ENCODE measurements around the gene TRIM2. TPM values are rescaled to one million over a fixed set of nuclear protein-coding genes. Genes with fewer than 3 reads are reported as not detected.

Gene TRIM2
- total and polyA plus RNA-seq, 2 donors from 2014 or later = 23.3 to 122 TPM

DNA sequence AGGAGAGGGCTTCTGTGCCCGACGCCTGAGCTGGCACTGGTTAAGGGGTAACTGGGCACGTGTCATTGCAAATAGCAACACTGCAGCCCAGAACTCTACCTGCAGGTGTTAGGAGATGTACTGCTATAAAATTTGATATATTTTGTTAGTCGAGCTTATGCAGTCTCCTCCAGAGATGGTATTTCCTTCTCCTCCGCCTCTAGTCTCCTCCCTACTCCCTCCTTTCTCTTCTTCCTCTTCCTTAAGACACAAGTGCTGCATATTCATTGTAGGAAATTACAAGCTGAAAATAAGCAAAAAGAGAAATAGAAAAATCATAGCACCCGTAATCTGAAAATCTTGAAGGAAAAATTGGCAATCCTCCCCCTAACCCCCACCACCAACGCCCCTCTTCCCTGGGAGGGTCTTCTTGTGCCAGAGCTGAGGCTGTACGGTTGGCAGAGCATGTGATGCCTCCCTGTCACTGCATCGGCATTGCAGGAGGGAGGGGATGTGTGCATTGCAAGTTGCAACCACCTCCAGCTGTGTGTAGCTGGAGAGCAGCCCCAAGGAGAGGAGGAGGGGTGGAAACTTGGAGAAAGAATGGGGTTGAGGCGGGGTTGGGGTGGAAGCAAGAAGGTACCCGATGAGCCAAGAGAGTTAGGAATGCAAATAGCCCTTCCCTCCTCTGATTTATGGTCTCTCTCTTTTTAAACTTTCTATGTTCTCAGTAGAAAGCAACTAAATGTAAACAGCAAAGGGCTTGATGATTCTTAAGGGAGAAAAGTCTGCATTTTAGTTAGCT, 92.0 kb downstream of the TRIM2 start:
- FAIRE-seq (no peak), DNase-seq (peak in 4 of 5 donors; percentile 62 to 85 (median 73))
- H3K4me1 ChIP-seq (ENCODE audit: control insufficient read depth in 2 of 3, insufficient read depth in 2 of 3, low read depth in 1 of 3, low read length in 3 of 3) = peaks cover 3 to 14% (median 4%) of the 10 kb centered on the region in 3 donors
- no peak overlapping the region for H3K9ac ChIP-seq (ENCODE audit: low read length in 3 of 3)
- H3K9me3 ChIP-seq (ENCODE audit: control insufficient read depth in 2 of 3, insufficient read depth in 1 of 3, low read length in 3 of 3) = no peaks in the 10 kb centered on the region
- no peaks in the 10 kb centered on the region for H3K27me3 ChIP-seq (ENCODE audit: control insufficient read depth, insufficient read depth, low read length)
- H3K27ac ChIP-seq (ENCODE audit: low read depth in 2 of 2, low read length in 2 of 2) = no peak overlapping the region
- peaks cover 0 to 10% (median 6%) of the 10 kb centered on the region in 3 donors for H3K36me3 ChIP-seq (ENCODE audit: control insufficient read depth in 2 of 3, insufficient read depth in 3 of 3, low read length in 3 of 3)
- intact Hi-C loops (cut with DNase I) = no loop called here
- H3K4me3 ChIP-seq (ENCODE audit: low read length in 3 of 3) = no peak overlapping the region
- TF ChIP-seq, protein P1, sequence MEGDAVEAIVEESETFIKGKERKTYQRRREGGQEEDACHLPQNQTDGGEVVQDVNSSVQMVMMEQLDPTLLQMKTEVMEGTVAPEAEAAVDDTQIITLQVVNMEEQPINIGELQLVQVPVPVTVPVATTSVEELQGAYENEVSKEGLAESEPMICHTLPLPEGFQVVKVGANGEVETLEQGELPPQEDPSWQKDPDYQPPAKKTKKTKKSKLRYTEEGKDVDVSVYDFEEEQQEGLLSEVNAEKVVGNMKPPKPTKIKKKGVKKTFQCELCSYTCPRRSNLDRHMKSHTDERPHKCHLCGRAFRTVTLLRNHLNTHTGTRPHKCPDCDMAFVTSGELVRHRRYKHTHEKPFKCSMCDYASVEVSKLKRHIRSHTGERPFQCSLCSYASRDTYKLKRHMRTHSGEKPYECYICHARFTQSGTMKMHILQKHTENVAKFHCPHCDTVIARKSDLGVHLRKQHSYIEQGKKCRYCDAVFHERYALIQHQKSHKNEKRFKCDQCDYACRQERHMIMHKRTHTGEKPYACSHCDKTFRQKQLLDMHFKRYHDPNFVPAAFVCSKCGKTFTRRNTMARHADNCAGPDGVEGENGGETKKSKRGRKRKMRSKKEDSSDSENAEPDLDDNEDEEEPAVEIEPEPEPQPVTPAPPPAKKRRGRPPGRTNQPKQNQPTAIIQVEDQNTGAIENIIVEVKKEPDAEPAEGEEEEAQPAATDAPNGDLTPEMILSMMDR (IDR thresholded peaks at IDR 0.05; ENCODE audit: borderline replicate concordance, extremely low read depth, insufficient read depth) = no peak

DNA sequence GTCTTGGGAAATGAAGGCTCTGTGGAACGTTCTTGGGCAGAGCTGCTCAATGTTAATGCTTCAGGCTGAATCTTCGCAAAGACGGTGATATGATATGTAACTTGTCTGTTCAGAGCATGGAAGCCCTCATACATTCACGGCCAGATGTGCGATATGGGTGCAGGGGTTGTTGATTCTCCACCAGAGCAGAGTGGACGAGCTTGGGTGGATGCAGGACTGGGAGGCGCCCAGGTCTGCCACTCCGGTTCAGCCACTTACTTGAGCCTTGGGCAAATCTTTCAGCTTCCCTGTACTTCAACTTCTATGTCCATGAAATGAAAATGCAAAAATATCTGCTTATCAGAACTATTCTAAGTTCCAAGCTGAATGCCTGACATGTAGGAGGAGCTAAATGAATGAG, 92.9 kb downstream of the TRIM2 start:
- Histone ChIP-seq H3K27ac (ENCODE audit: low read depth in 2 of 2, low read length in 2 of 2) (no peak overlapping the region), H3K9me3 (ENCODE audit: control insufficient read depth in 2 of 3, insufficient read depth in 1 of 3, low read length in 3 of 3) (no peaks in the 10 kb centered on the region), H3K27me3 (ENCODE audit: control insufficient read depth, insufficient read depth, low read length) (no peaks in the 10 kb centered on the region), H3K9ac (ENCODE audit: low read length in 3 of 3) (no peak overlapping the region), H3K36me3 (ENCODE audit: control insufficient read depth in 2 of 3, insufficient read depth in 3 of 3, low read length in 3 of 3) (peaks cover 0 to 10% (median 6%) of the 10 kb centered on the region in 3 donors), H3K4me3 (ENCODE audit: low read length in 3 of 3) (no peak overlapping the region), H3K4me1 (ENCODE audit: control insufficient read depth in 2 of 3, insufficient read depth in 2 of 3, low read depth in 1 of 3, low read length in 3 of 3) (peaks cover 3 to 13% (median 4%) of the 10 kb centered on the region in 3 donors)
- TF ChIP-seq, protein P1 (IDR thresholded peaks at IDR 0.05; ENCODE audit: borderline replicate concordance, extremely low read depth, insufficient read depth) = no peak
- peak in 4 of 5 donors; percentile 18 to 49 (median 31) for DNase-seq
- intact Hi-C loops (cut with DNase I) = no loop called here
- no peak for FAIRE-seq

DNA sequence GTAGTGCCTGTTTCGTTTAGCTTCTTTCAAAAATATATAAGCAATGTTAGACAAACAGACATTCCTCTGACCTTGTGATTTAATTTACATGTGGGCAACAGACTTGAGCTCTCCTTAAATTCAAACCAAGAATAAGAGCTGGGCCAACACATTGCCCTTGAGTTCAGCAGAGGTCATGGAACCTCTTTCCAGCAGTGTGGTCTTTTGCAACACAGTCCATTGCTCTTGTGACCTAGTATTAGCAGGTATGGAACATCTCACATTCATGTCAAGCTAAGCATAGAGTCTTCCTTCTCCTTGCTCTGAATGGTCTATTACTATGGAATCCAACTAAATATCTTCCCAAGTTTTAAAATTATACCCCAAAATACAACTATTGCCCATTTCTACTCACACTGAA, 106.5 kb downstream of the TRIM2 start:
- peaks cover 0 to 5% (median 2%) of the 10 kb centered on the region in 3 donors for H3K36me3 ChIP-seq (ENCODE audit: control insufficient read depth in 2 of 3, insufficient read depth in 3 of 3, low read length in 3 of 3)
- DNase-seq (no peak), FAIRE-seq (no peak)
- no peaks in the 10 kb centered on the region for H3K9me3 ChIP-seq (ENCODE audit: control insufficient read depth in 2 of 3, insufficient read depth in 1 of 3, low read length in 3 of 3)
- peaks cover 0 to 2% (median 0%) of the 10 kb centered on the region in 3 donors for H3K4me1 ChIP-seq (ENCODE audit: control insufficient read depth in 2 of 3, insufficient read depth in 2 of 3, low read depth in 1 of 3, low read length in 3 of 3)
- H3K27me3 ChIP-seq (ENCODE audit: control insufficient read depth, insufficient read depth, low read length) = no peaks in the 10 kb centered on the region
- no peak overlapping the region for H3K27ac ChIP-seq (ENCODE audit: low read depth in 2 of 2, low read length in 2 of 2)
- intact Hi-C loops (cut with DNase I) = no loop called here
- H3K9ac ChIP-seq (ENCODE audit: low read length in 3 of 3) = no peak overlapping the region
- no peak overlapping the region for H3K4me3 ChIP-seq (ENCODE audit: low read length in 3 of 3)
- TF ChIP-seq, protein P1 (IDR thresholded peaks at IDR 0.05; ENCODE audit: borderline replicate concordance, extremely low read depth, insufficient read depth) = no peak

All from kidney (tissue), 14 donors.